Neural progenitor cell (in vitro differentiated cells): Measurements from ENCODE around the gene TCF7.

Experiments
- CTCF ChIP-seq: fragments of 200-600 bp; sonication (generic); IDR thresholded peaks from 2 replicates; pipeline ENCODE4 v1.5.1; 2017; ENCODE audit warnings: antibody characterized with exemption, mild to moderate bottlenecking
- EZH2 ChIP-seq: fragments of 200-600 bp; sonication (generic); IDR thresholded peaks from 2 replicates; pipeline ENCODE4 v1.6.1; 2017; ENCODE audit warnings: antibody characterized with exemption, mild to moderate bottlenecking, moderate library complexity

GRCh38 chr5:134115806-134116175 lies 1.3 kb downstream of the TCF7 start:
- TF ChIP-seq EZH2, result no peak
- no peak for TF ChIP-seq CTCF
